Femur (tissue), 1 donor: ENCODE results near the gene FJX1.

Source experiments
- DNase-seq: peaks from one replicate; pipeline ENCODE4 v3.0.0-alpha.2; 2017

Gene FJX1

GRCh38 chr11:35608502-35608901 lies 9.8 kb upstream of the FJX1 start:
- DNase-seq = no peak

GRCh38 chr11:35609656-35610055 lies 8.6 kb upstream of the FJX1 start:
- DNase-seq = no peak

GRCh38 chr11:35610631-35611030 lies 7.6 kb upstream of the FJX1 start:
- DNase-seq = no peak

GRCh38 chr11:35611741-35612140 lies 6.5 kb upstream of the FJX1 start:
- DNase-seq = no peak

GRCh38 chr11:35614939-35615569 lies 3.2 kb upstream of the FJX1 start:
- no peak for DNase-seq

- no peak for DNase-seq
These were observed 2.0 kb upstream of the FJX1 start for GRCh38 chr11:35615921-35616900.

- no peak for DNase-seq
These were observed 959 bp upstream of the FJX1 start for GRCh38 chr11:35617316-35617686.

- DNase-seq = no peak
These were observed 346 bp downstream of the FJX1 start for GRCh38 chr11:35618497-35619115.

GRCh38 chr11:35619116-35619854 lies 1.0 kb downstream of the FJX1 start:
- DNase-seq = peak; percentile 77

- peak; percentile 44 for DNase-seq
These were observed 1.8 kb downstream of the FJX1 start for GRCh38 chr11:35619855-35620640.

GRCh38 chr11:35620795-35621194 lies 2.5 kb downstream of the FJX1 start:
- no peak for DNase-seq

GRCh38 chr11:35621620-35622019 lies 3.4 kb downstream of the FJX1 start:
- no peak for DNase-seq

GRCh38 chr11:35622070-35622469 lies 3.8 kb downstream of the FJX1 start:
- no peak for DNase-seq

GRCh38 chr11:35623621-35624168 lies 5.4 kb downstream of the FJX1 start:
- DNase-seq = no peak

- DNase-seq = no peak
These were observed 6.1 kb downstream of the FJX1 start for GRCh38 chr11:35624316-35624715.

- DNase-seq = no peak
These were observed 6.5 kb downstream of the FJX1 start for GRCh38 chr11:35624781-35625180.

- DNase-seq = no peak
These were observed 8.2 kb downstream of the FJX1 start for GRCh38 chr11:35626501-35626900.

GRCh38 chr11:35629511-35629910 lies 11.3 kb downstream of the FJX1 start:
- DNase-seq = no peak

- DNase-seq = no peak
These were observed 11.7 kb downstream of the FJX1 start for GRCh38 chr11:35629914-35630313.

GRCh38 chr11:35631891-35632290 lies 13.6 kb downstream of the FJX1 start:
- DNase-seq = no peak

GRCh38 chr11:35632301-35632700 lies 14.0 kb downstream of the FJX1 start:
- DNase-seq = no peak
